ENCODE measurements around the gene ZNF232.
"Not testable (repeated sequence)": the region's sequence is repeated elsewhere in the genome, so short reads cannot be mapped to it uniquely, and the experiment has no call there.

ZNF232 gene

GRCh38 chr17:5111402-5112204 is at the start of gene ZNF232:
TSS of gene ZNF232 (minus strand) at chr17:5111878. CDS start at chr17:5111822, 56 bp downstream.
- H3K27me3 Mint-ChIP-seq = peaks cover 16% of the 10 kb centered on the region
- H3K9me3 Mint-ChIP-seq = no peaks in the 10 kb centered on the region
- H3K4me3 Mint-ChIP-seq = peak within 1 kb of the TSS; percentile 78
- H3K36me3 Mint-ChIP-seq = peaks cover 47% of the 10 kb centered on the region
- H3K27ac Mint-ChIP-seq = peak within 1 kb of the TSS; percentile 74
- H3K4me1 Mint-ChIP-seq = peaks cover 34% of the 10 kb centered on the region
- peak; percentile 95 for ATAC-seq

GRCh38 chr17:5160702-5161101 is 49.0 kb upstream of the ZNF232 start:
- not testable (repeated sequence) for H3K27ac Mint-ChIP-seq, H3K9me3 Mint-ChIP-seq, H3K4me3 Mint-ChIP-seq, H3K4me1 Mint-ChIP-seq, ATAC-seq, H3K36me3 Mint-ChIP-seq
- peaks cover 16% of the 10 kb centered on the region for H3K27me3 Mint-ChIP-seq

- H3K27ac Mint-ChIP-seq, H3K4me3 Mint-ChIP-seq, H3K9me3 Mint-ChIP-seq, H3K27me3 Mint-ChIP-seq, H3K4me1 Mint-ChIP-seq, H3K36me3 Mint-ChIP-seq, ATAC-seq: not testable (repeated sequence)
Measured at GRCh38 chr17:5146122-5146521, 34.4 kb upstream of the ZNF232 start.

- not testable (repeated sequence) for H3K36me3 Mint-ChIP-seq, H3K27ac Mint-ChIP-seq, H3K4me1 Mint-ChIP-seq, H3K9me3 Mint-ChIP-seq, ATAC-seq, H3K4me3 Mint-ChIP-seq, H3K27me3 Mint-ChIP-seq
Measured at GRCh38 chr17:5142877-5143276, 31.2 kb upstream of the ZNF232 start.

GRCh38 chr17:5139458-5139732 is 27.7 kb upstream of the ZNF232 start:
- Mint-ChIP-seq H3K27ac (no peak overlapping the region), H3K4me3 (no peak overlapping the region), H3K9me3 (no peaks in the 10 kb centered on the region)

GRCh38 chr17:5138616-5139457 is 27.2 kb upstream of the ZNF232 start:
- Mint-ChIP-seq H3K27ac (no peak overlapping the region), H3K36me3 (no peaks in the 10 kb centered on the region), H3K27me3 (peaks cover 14% of the 10 kb centered on the region), H3K4me1 (peaks cover 6% of the 10 kb centered on the region), H3K9me3 (no peaks in the 10 kb centered on the region), H3K4me3 (no peak overlapping the region)
- no peak for ATAC-seq

More at GRCh38 chr17:5139458-5139732, 27.7 kb upstream of the ZNF232 start:
- H3K36me3 Mint-ChIP-seq = no peaks in the 10 kb centered on the region
- peaks cover 6% of the 10 kb centered on the region for H3K4me1 Mint-ChIP-seq
- peaks cover 14% of the 10 kb centered on the region for H3K27me3 Mint-ChIP-seq
- no peak for ATAC-seq

GRCh38 chr17:5138198-5138544 is 26.5 kb upstream of the ZNF232 start:
- H3K27ac Mint-ChIP-seq, H3K36me3 Mint-ChIP-seq, H3K9me3 Mint-ChIP-seq, ATAC-seq, H3K4me3 Mint-ChIP-seq, H3K4me1 Mint-ChIP-seq: not testable (repeated sequence)
- peaks cover 14% of the 10 kb centered on the region for H3K27me3 Mint-ChIP-seq

GRCh38 chr17:5137511-5138197 is 26.0 kb upstream of the ZNF232 start:
- H3K9me3 Mint-ChIP-seq, H3K27ac Mint-ChIP-seq, ATAC-seq, H3K36me3 Mint-ChIP-seq, H3K4me3 Mint-ChIP-seq, H3K4me1 Mint-ChIP-seq: not testable (repeated sequence)
- peaks cover 17% of the 10 kb centered on the region for H3K27me3 Mint-ChIP-seq

- not testable (repeated sequence) for ATAC-seq, H3K4me1 Mint-ChIP-seq, H3K4me3 Mint-ChIP-seq, H3K27ac Mint-ChIP-seq, H3K36me3 Mint-ChIP-seq, H3K9me3 Mint-ChIP-seq
- peaks cover 26% of the 10 kb centered on the region for H3K27me3 Mint-ChIP-seq
Measured at GRCh38 chr17:5136580-5137412, 25.1 kb upstream of the ZNF232 start.

GRCh38 chr17:5135726-5136579 is 24.3 kb upstream of the ZNF232 start:
- Mint-ChIP-seq H3K9me3 (no peaks in the 10 kb centered on the region), H3K36me3 (no peaks in the 10 kb centered on the region), H3K27me3 (peaks cover 33% of the 10 kb centered on the region), H3K4me1 (peaks cover 6% of the 10 kb centered on the region), H3K27ac (no peak overlapping the region), H3K4me3 (no peak overlapping the region)
- no peak for ATAC-seq

GRCh38 chr17:5135131-5135712 is 23.5 kb upstream of the ZNF232 start:
- not testable (repeated sequence) for H3K36me3 Mint-ChIP-seq, H3K9me3 Mint-ChIP-seq, H3K4me3 Mint-ChIP-seq, H3K4me1 Mint-ChIP-seq, ATAC-seq, H3K27ac Mint-ChIP-seq
- peaks cover 41% of the 10 kb centered on the region for H3K27me3 Mint-ChIP-seq

GRCh38 chr17:5134571-5134970 is 22.9 kb upstream of the ZNF232 start:
- H3K27ac Mint-ChIP-seq, H3K4me3 Mint-ChIP-seq, H3K9me3 Mint-ChIP-seq, H3K4me1 Mint-ChIP-seq, ATAC-seq, H3K36me3 Mint-ChIP-seq: not testable (repeated sequence)
- H3K27me3 Mint-ChIP-seq = peaks cover 47% of the 10 kb centered on the region

GRCh38 chr17:5133961-5134360 is 22.3 kb upstream of the ZNF232 start:
- H3K27me3 Mint-ChIP-seq = peaks cover 48% of the 10 kb centered on the region
- not testable (repeated sequence) for ATAC-seq

GRCh38 chr17:5133311-5133710 is 21.6 kb upstream of the ZNF232 start:
- H3K36me3 Mint-ChIP-seq = no peaks in the 10 kb centered on the region
- ATAC-seq = no peak
- H3K9me3 Mint-ChIP-seq = no peaks in the 10 kb centered on the region
- no peak overlapping the region for H3K4me3 Mint-ChIP-seq
- peaks cover 6% of the 10 kb centered on the region for H3K4me1 Mint-ChIP-seq
- no peak overlapping the region for H3K27ac Mint-ChIP-seq
- peaks cover 48% of the 10 kb centered on the region for H3K27me3 Mint-ChIP-seq

More at GRCh38 chr17:5133961-5134360, 22.3 kb upstream of the ZNF232 start:
- H3K27ac Mint-ChIP-seq, H3K9me3 Mint-ChIP-seq, H3K4me3 Mint-ChIP-seq, H3K4me1 Mint-ChIP-seq, H3K36me3 Mint-ChIP-seq: not testable (repeated sequence)
